Measurements from ENCODE around the gene BSDC1.

DNA sequence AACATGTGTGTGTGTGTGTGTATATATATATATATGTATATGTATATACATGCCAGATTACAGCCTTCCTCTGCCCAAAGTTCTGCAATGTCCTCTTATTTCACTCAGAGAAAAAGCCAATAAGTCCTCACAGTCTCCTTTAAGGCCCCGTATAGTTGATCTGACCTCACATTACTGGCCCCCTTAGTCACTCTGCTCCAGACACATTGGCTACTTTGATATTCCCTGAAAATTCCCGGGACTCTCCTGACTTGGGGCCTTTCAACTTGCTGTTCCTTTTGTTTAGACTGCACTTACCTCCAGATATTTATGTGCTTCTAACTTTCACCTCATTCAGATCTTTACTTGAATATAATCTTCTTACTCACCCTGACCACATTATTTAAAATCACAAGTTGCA is 4.2 kb upstream of the BSDC1 start:
- no peak for TF ChIP-seq CTCF (IDR thresholded peaks at IDR 0.05)
- TF ChIP-seq ZFX (IDR thresholded peaks at IDR 0.05; ENCODE audit: borderline replicate concordance), result no peak

All from 22Rv1 (cell line).